Measurements from ENCODE around the gene CNOT2.

The CNOT2 gene

DNA sequence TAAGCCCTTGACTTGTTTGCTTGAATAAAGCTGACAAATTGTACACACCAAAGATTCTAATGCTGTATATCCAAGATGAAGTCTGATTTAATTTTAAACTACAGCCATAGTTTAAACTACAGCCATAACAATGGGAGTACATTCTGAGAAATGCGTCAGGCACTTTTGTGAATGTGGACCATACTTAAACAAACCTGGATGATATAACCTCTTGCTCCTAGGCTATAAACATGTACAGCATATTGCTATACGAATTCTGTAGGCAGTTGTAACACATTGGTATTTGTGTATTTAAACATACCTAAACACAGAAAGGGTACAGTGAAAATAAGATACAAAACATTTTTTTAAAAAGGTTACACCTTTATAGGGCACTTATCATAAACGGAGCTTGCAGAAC lies 63.4 kb downstream of the CNOT2 start:
- no peak for DNase-seq

DNA sequence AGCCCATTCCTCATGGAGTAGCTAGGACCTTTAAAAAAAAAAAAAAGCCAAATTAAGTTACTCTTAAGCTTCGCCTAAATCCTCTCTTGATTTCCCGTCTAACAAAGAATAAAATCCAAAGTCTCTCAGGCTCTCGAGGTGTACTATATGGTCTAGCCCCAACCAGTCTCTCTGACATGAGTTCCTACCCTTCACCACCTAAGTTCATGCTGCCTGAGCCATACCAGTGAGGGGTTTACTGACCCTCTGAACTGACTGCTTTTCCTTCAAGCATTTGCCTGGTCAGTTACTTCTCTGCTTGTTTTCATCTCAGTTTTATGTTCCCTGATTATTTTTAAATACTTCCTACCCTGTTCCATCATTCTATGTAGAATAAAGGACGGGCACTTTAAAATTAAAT lies 64.6 kb downstream of the CNOT2 start:
- no peak for DNase-seq

- no peak for DNase-seq
Measured at GRCh38 chr12:70309348-70309747, 66.1 kb downstream of the CNOT2 start.

GRCh38 chr12:70314145-70314544 lies 70.9 kb downstream of the CNOT2 start:
- no peak for DNase-seq

DNA sequence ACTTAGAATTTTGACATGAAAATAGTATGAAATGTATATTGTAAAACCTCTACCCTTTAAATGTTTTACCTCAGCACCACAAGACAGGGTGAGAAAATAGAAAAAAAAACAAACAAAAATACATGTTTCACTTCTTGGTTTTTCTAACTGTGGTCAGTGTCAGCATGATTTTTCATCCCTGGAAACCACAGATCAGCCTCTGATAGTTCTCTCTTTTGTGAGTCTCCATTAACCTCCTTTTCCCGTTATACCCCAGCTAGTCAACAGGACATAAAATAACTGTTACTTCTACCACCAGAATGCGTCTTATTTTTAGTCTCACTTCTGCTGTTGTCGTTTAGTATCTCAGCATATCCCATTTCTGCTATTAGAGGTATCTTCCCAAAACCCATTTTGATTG lies 74.5 kb downstream of the CNOT2 start:
- peak; percentile 83 for DNase-seq

GRCh38 chr12:70319605-70320004 lies 76.4 kb downstream of the CNOT2 start:
- DNase-seq = peak; percentile 78

DNA sequence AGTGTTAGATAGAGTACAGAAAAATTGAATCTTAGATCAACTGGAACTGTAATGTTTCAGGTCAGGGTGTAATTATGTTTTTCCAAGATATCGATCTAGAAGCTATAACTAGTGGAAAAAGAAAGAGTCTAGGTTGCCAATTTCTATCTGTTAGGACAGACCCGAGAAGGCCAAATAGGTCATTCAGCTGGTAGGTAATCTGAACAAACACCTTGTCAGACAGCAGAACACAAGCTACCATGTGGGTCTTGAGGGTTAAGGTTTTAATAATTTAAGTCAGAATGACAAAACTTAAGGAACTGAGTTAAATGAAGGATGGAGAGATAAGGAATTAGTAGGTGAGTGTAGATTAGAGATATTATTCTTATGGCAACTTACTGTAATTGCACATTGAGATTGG lies 78.0 kb downstream of the CNOT2 start:
- no peak for DNase-seq

DNA sequence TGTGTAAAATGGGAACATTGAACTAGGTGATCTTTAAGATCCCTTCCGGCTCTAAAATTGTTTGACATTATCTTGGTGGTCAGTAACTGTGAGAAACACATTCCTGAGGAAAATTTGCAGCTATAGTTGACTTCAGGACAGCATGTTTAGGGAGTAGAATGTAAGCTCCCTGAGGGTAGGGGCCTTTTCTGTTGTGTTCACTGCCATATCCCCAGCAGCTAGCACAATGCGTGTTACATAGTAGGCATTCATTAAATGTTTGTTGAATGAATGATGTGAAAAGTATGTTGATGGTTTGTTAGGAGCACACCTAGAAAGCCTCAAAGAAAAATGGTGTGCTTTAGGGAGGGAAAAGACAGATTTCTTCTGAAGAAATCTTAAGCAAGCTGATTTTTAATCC lies 84.3 kb downstream of the CNOT2 start:
- DNase-seq = no peak

DNA sequence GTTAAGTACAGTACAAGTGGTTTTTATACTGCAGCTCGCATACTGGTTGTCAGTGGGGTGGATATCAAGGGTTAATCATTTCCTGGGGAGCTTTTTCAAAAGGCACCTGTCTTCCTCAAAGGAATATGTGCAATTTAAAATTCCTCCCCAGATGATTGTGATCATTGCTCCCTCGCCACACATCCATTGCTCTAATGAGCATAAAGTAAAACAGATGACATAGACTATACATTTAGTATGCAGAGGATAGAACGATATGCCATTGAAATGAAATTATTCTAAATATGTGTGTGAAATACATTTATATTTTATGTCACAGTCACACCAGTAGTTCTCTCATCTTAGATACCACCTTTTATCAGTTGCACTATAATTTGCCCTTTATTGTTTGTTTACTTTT lies 86.5 kb downstream of the CNOT2 start:
- no peak for DNase-seq

GRCh38 chr12:70330158-70330557 lies 86.9 kb downstream of the CNOT2 start:
- DNase-seq = no peak

DNA sequence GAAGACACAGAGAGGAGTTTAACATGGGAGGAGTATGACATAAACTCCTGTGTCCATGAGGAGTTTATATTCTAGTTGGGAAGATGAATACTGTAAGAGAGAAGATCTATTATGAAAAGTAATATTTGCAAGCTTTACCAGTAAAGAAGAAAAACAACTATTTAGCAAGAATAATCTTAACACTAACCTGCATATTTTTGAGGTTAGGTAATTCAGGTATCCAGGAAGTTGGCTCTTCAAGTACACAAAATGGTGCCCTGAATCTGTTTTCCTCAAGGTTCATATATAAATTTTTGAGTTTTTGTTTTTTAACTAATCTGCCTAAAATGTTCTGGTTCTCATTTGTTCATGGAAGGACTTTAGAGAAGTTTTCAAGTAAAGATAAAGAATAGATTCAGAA lies 89.0 kb downstream of the CNOT2 start:
- no peak for DNase-seq

DNA sequence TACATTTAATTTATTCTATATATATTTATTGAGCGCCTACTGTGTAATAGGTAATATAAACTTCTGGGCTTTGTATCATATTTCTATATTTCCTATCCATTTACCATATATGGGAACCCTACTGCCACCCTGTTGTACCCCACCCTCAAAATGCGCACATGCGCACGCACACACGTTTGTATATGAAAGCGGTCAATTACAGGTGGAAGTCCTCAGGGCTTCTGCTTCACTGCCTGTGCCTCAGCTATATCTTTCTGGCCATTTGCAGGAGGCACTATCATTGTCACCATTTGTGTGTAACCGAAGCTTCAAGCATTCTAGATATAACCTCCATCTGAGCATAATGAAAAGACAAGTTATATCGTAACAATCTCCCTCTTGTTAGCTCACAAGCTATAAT lies 91.5 kb downstream of the CNOT2 start:
- no peak for DNase-seq

DNA sequence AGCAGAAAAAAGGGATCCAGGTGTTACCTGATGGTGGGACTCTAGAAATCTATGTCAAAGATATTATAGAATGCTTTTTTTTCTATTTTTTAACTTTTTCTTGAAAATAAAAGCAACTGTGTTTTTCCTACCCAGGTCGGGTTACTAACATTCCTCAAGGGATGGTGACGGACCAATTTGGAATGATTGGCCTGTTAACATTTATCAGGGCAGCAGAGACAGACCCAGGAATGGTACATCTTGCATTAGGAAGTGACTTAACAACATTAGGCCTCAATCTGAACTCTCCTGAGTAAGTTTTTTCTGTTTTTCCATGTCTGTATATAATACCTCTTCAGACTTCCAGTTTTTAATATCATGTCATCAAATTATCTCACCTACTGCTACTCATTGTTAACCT lies 95.3 kb downstream of the CNOT2 start:
- no peak for DNase-seq

DNA sequence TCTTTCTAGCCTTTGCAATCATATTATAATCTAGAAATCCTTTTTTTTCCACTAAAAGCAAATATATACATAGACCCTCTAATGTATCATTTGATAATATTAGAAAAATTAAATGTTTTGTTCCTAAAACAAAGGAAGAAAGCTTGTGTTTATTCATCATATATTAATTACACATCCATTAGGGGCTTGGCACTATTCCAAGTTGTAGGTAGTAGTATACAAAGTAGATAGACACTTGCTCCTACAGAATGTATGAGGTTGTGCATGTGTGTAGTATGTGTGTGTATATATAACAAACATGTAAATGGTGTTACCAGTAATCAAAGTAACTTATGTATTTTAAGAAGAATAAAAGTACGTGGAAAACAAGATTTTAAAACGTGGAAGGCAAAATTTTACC lies 107.8 kb downstream of the CNOT2 start:
- no peak for DNase-seq

- peak; percentile 84 for DNase-seq
Measured at GRCh38 chr12:70353780-70354660, 110.8 kb downstream of the CNOT2 start.

GRCh38 chr12:70354787-70355186 lies 111.6 kb downstream of the CNOT2 start:
- DNase-seq = peak; percentile 64

DNA sequence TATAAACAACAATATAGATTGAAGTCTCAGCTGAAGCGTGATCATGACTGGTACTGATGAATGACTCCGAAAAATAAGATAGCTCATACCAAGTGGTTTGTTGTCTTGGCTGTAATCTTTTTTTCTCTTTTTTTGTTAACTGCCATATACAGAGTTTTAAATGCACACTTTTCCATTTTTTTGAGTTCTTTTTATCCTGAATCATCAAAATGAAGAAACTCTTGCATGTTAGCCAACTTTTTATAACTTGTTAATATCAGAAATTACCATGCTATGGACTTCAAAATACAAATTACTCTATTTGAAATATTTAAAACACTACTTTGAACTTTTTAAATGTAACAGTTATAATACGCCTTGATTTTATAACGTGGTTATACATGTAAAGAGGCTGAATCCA lies 112.7 kb downstream of the CNOT2 start:
- DNase-seq = no peak

GRCh38 chr12:70359458-70360197 lies 116.4 kb downstream of the CNOT2 start:
- DNase-seq = no peak

DNA sequence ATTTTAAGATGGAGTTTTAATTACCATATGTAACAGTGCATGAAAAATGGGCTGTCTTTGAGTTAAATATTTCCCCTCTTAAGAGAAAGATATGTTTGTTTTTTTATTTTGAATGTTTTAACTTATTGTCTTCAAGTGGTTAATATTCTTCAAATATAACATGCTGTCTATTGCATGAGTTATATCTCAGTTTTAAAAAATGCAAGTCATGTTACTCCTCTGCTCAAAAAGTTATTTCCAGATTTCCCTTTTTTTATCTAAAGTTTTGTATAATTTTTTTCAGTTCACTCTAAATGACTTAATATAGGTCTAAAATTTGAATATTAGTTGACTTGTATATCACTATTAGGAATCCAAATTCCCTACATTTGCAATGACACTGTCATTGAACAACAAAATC lies 117.0 kb downstream of the CNOT2 start:
- DNase-seq = no peak

GRCh38 chr12:70364695-70365397 lies 121.6 kb downstream of the CNOT2 start:
- DNase-seq = no peak

- DNase-seq = no peak
Measured at GRCh38 chr12:70365398-70365647, 122.1 kb downstream of the CNOT2 start.

- peak; percentile 69 for DNase-seq
Measured at GRCh38 chr12:70365648-70366518, 122.7 kb downstream of the CNOT2 start, which contains the start of gene KCNMB4. TSS of gene KCNMB4 (plus strand) at chr12:70366290. CDS start at chr12:70366735, 445 bp downstream.

Data from suppressor macrophage treated with lipopolysaccharide for 4 hours (primary cell).